H1 (cell line): Measurements from ENCODE around the gene ARL6IP4. TPM values are rescaled to one million over a fixed set of nuclear protein-coding genes. Genes with fewer than 3 reads are reported as not detected.

ENCODE experiments used
- CTCF ChIA-PET: fragments of 300-600 bp; sonication (Branson Sonifier 250); formaldehyde crosslinking; loops from one replicate; lab custom pipeline; 2021; ENCODE audit not compliant: partially characterized antibody; lab: Charles Lee
- POLR2A ChIA-PET: fragments of 300-600 bp; sonication (Branson Sonifier 250); formaldehyde crosslinking; loops from one replicate; lab custom pipeline; 2021; ENCODE audit warnings: inconsistent platforms; ENCODE audit not compliant: partially characterized antibody; lab: Charles Lee
- DNase-seq, 2 experiments: peaks; one replicate each; pipeline versions ENCODE4 v3.0.0 to v3.0.0-alpha.2; 2010 to 2022; ENCODE audit warnings: low spot score in 2 of 2, low read depth in 1 of 2, mixed read lengths in 1 of 2
- FAIRE-seq: peaks from 2 replicates; lab custom pipeline; 2011; peaks lifted over from hg19 to GRCh38; lab: Jason Lieb, UNC
- H2AFZ ChIP-seq: 2 replicates; pipeline ENCODE4 v1.8.1; 2012; ENCODE audit warnings: low read length, inconsistent platforms
- H2AK5ac ChIP-seq: 2 replicates; pipeline ENCODE4 v1.6.1; 2013; ENCODE audit warnings: low read depth, low read length
- H2BK120ac ChIP-seq: replicated peaks from 2 replicates; pipeline ENCODE3; 2013; ENCODE audit warnings: low read depth, low read length, inconsistent platforms
- H2BK12ac ChIP-seq: 2 replicates; pipeline ENCODE4 v1.6.1; 2013; ENCODE audit warnings: low read depth, low read length
- H2BK15ac ChIP-seq: 2 replicates; pipeline ENCODE4 v1.6.1; 2013; ENCODE audit warnings: low read length
- H2BK20ac ChIP-seq: 2 replicates; pipeline ENCODE4 v1.6.1; 2013; ENCODE audit warnings: low read length
- H2BK5ac ChIP-seq: 2 replicates; pipeline ENCODE4 v1.6.1; 2013; ENCODE audit warnings: low read depth, low read length
- H3K14ac ChIP-seq: 2 replicates; pipeline ENCODE4 v1.6.1; 2013; ENCODE audit warnings: inconsistent platforms; ENCODE audit not compliant: insufficient read length
- H3K18ac ChIP-seq: 2 replicates; pipeline ENCODE4 v1.6.1; 2013; ENCODE audit warnings: low read length; ENCODE audit errors: extremely low read depth
- H3K23ac ChIP-seq: 2 replicates; pipeline ENCODE4 v1.6.1; 2013; ENCODE audit warnings: inconsistent platforms; ENCODE audit not compliant: insufficient read length
- H3K23me2 ChIP-seq: 2 replicates; pipeline ENCODE4 v1.6.1; 2013; ENCODE audit warnings: low read depth, low read length
- H3K27ac ChIP-seq: 2 replicates; pipeline ENCODE4 v1.6.1; 2011; ENCODE audit warnings: low read depth, low read length, inconsistent platforms
- H3K27me3 ChIP-seq, 4 experiments: replicated peaks in 1 of 4; 1 replicate in 1 of 4; 2 replicates in 3 of 4; pipeline versions ENCODE4 v1.6.1 to v1.8.1; 2011 to 2013; ENCODE audit warnings: low read length in 3 of 4, mild to moderate bottlenecking in 3 of 4, inconsistent platforms in 2 of 4, mixed read lengths in 2 of 4, moderate library complexity in 1 of 4; ENCODE audit not compliant: control insufficient read depth in 3 of 4, insufficient read depth in 3 of 4; ENCODE audit errors: extremely low read depth in 1 of 4
- H3K36me3 ChIP-seq, 4 experiments: 2 replicates each; pipeline versions ENCODE4 v1.6.1 to v1.8.1; 2011 to 2013; ENCODE audit warnings: mild to moderate bottlenecking in 4 of 4, low read length in 3 of 4, moderate library complexity in 2 of 4, control low read depth in 1 of 4, inconsistent platforms in 1 of 4; ENCODE audit not compliant: insufficient read depth in 4 of 4, control insufficient read depth in 2 of 4
- H3K4ac ChIP-seq: replicated peaks from 2 replicates; pipeline ENCODE3; 2013; ENCODE audit warnings: low read length, low read depth, mixed read lengths, inconsistent platforms; ENCODE audit not compliant: insufficient read length
- H3K4me1 ChIP-seq, 4 experiments: replicated peaks in 1 of 4; 1 replicate in 1 of 4; 2 replicates in 3 of 4; pipeline versions ENCODE4 v1.6.1 to v1.8.1; 2011 to 2013; ENCODE audit warnings: low read length in 3 of 4, inconsistent platforms in 2 of 4, mixed read lengths in 1 of 4; ENCODE audit not compliant: insufficient read depth in 4 of 4, control insufficient read depth in 3 of 4
- H3K4me2 ChIP-seq, 2 experiments: 2 replicates each; pipeline versions ENCODE4 v1.6.1 to v1.8.1; 2011 to 2013; ENCODE audit warnings: low read depth in 2 of 2, low read length in 2 of 2, control low read depth in 1 of 2, inconsistent platforms in 1 of 2, mild to moderate bottlenecking in 1 of 2; ENCODE audit not compliant: insufficient read depth in 1 of 2
- H3K4me3 ChIP-seq, 4 experiments: fragments of 200-600, 300-600 bp in 1 of 4; sonication (generic), shearing (Covaris generic), sonication (Bioruptor Twin) in 1 of 4; 2 replicates each; pipeline versions ENCODE4 v1.5.1 to v1.8.1; 2011 to 2016; ENCODE audit warnings: low read length in 4 of 4, low read depth in 3 of 4, control low read depth in 2 of 4, inconsistent platforms in 2 of 4, mild to moderate bottlenecking in 2 of 4, mixed read lengths in 1 of 4, moderate library complexity in 1 of 4; ENCODE audit not compliant: insufficient read depth in 2 of 4; ENCODE audit errors: extremely low read depth in 1 of 4
- H3K56ac ChIP-seq: replicated peaks from 2 replicates; pipeline ENCODE3; 2013; ENCODE audit warnings: low read depth, mild to moderate bottlenecking, mixed read lengths, low read length, inconsistent platforms; ENCODE audit not compliant: insufficient read length
- H3K79me1 ChIP-seq: 2 replicates; pipeline ENCODE4 v1.6.1; 2013; ENCODE audit warnings: low read depth, low read length, control low read depth
- H3K79me2 ChIP-seq, 2 experiments: 2 replicates each; pipeline versions ENCODE4 v1.6.1 to v1.8.1; 2012 to 2013; ENCODE audit warnings: low read length in 2 of 2, mild to moderate bottlenecking in 2 of 2, inconsistent platforms in 1 of 2; ENCODE audit not compliant: insufficient read depth in 2 of 2, control insufficient read depth in 1 of 2
- H3K9ac ChIP-seq, 4 experiments: replicated peaks in 1 of 4; 1 replicate in 1 of 4; 2 replicates in 3 of 4; pipeline versions ENCODE4 v1.6.1 to v1.8.1; 2011 to 2013; ENCODE audit warnings: low read depth in 3 of 4, low read length in 3 of 4, control low read depth in 2 of 4, mild to moderate bottlenecking in 2 of 4, moderate library complexity in 2 of 4, inconsistent platforms in 1 of 4; ENCODE audit errors: extremely low read depth in 1 of 4
- H3K9me3 ChIP-seq, 2 experiments: 2 replicates each; pipeline versions ENCODE4 v1.6.1 to v1.8.1; 2012 to 2013; ENCODE audit warnings: mild to moderate bottlenecking in 2 of 2, moderate library complexity in 2 of 2, control low read depth in 1 of 2, inconsistent platforms in 1 of 2, low read depth in 1 of 2, low read length in 1 of 2, mixed read lengths in 1 of 2; ENCODE audit not compliant: insufficient read depth in 2 of 2
- H4K20me1 ChIP-seq, 2 experiments: replicated peaks in 1 of 2; 2 replicates each; pipeline versions ENCODE3 to v1.8.1; 2011 to 2013; ENCODE audit warnings: inconsistent platforms in 2 of 2, low read length in 2 of 2, mild to moderate bottlenecking in 1 of 2; ENCODE audit not compliant: insufficient read depth in 2 of 2, control insufficient read depth in 1 of 2
- H4K5ac ChIP-seq: 2 replicates; pipeline ENCODE4 v1.6.1; 2013; ENCODE audit warnings: low read length, low read depth, mixed read lengths, inconsistent platforms; ENCODE audit not compliant: insufficient read length
- H4K8ac ChIP-seq: 2 replicates; pipeline ENCODE4 v1.8.0; 2013; ENCODE audit warnings: mild to moderate bottlenecking, moderate library complexity, low read length, inconsistent platforms; ENCODE audit not compliant: insufficient read depth; ENCODE audit errors: extremely low read depth
- H4K91ac ChIP-seq: replicated peaks from 2 replicates; pipeline ENCODE3; 2013; ENCODE audit warnings: low read length, mixed read lengths, inconsistent platforms; ENCODE audit not compliant: insufficient read length
- CREB1 ChIP-seq: IDR thresholded peaks from 2 replicates; pipeline ENCODE4 v1.6.1; 2012; ENCODE audit warnings: inconsistent platforms
- EZH2 ChIP-seq: fragments of 200-600 bp; sonication (generic); IDR thresholded peaks from 2 replicates; pipeline ENCODE4 v1.7.1; 2012; ENCODE audit warnings: low read depth, mild to moderate bottlenecking, moderate library complexity, low read length, inconsistent platforms; ENCODE audit not compliant: severe bottlenecking
- GTF2F1 ChIP-seq: IDR thresholded peaks from 2 replicates; pipeline ENCODE4 v1.6.1; 2012; ENCODE audit warnings: low read depth, low read length, improper control_type of control experiment, borderline replicate concordance
- JUND ChIP-seq: IDR thresholded peaks from 2 replicates; pipeline ENCODE4 v1.6.1; 2011; ENCODE audit warnings: mild to moderate bottlenecking, improper control_type of control experiment, low read length
- POU5F1 ChIP-seq: IDR thresholded peaks from 2 replicates; pipeline ENCODE4 v1.6.1; 2011; ENCODE audit warnings: low read depth, mild to moderate bottlenecking, low read length, moderate library complexity
- SIX5 ChIP-seq: IDR thresholded peaks from 2 replicates; pipeline ENCODE4 v1.6.1; 2011; ENCODE audit warnings: mild to moderate bottlenecking, low read depth, low read length
- SRF ChIP-seq: IDR thresholded peaks from 2 replicates; pipeline ENCODE4 v1.6.1; 2011; ENCODE audit warnings: mild to moderate bottlenecking, low read depth, low read length, moderate library complexity
- TBP ChIP-seq: IDR thresholded peaks from 2 replicates; pipeline ENCODE4 v1.6.1; 2011; ENCODE audit warnings: low read depth, low read length, improper control_type of control experiment
- TCF12 ChIP-seq: IDR thresholded peaks from 2 replicates; pipeline ENCODE4 v1.6.1; 2011; ENCODE audit warnings: low read depth, mild to moderate bottlenecking, low read length
- WGBS, 2 experiments: shearing (Covaris generic) in 1 of 2; methylation state at CpG; one replicate each; pipeline versions ENCODE4 v1.1.6 to v1.1.7; 2013 to 2015; ENCODE audit warnings: low lambda C conversion rate in 2 of 2, mixed read lengths in 2 of 2, inconsistent platforms in 1 of 2, low coverage in 1 of 2, missing lambda C conversion rate in 1 of 2; ENCODE audit not compliant: insufficient replicate concordance in 2 of 2, insufficient coverage in 1 of 2, insufficient read length in 1 of 2; ENCODE audit errors: extremely low coverage in 1 of 2, missing lambda C conversion rate in 1 of 2; 5-methylcytosine and 5-hydroxymethylcytosine counted together
- polyA plus RNA-seq, 7 experiments: library from polyadenylated mRNA; depleted of rRNA in 3 of 7; stranded (reverse) in 5 of 7; unstranded in 2 of 7; fragments of >200 nt in 5 of 7; fragments of 200-250 nt in 2 of 7; gene quantifications; 1 replicate in 5 of 7; 2 replicates in 1 of 7; 4 replicates in 1 of 7; pipeline versions ENCODE4 v1.2.1 to v1.2.3, GENCODE V29; 2011 to 2013; ENCODE audit warnings: missing spikeins in 2 of 7, mixed read lengths in 2 of 7
- total RNA-seq: library from RNA; stranded (reverse); fragmentation: NEBNext Ultra II Directional; extraction: Animal tissue kit (Norgen Biotek cat#: 25700); gene quantifications from 2 replicates; pipeline ENCODE4 v1.2.1, GENCODE V29; 2021
- TF ChIP-seq, protein P1 (sequence below), 3 experiments: IDR thresholded peaks; 1 replicate in 2 of 3; 2 replicates in 1 of 3; pipeline versions ENCODE4 v1.5.1 to v1.6.1; 2011; ENCODE audit warnings: low read length in 3 of 3, mild to moderate bottlenecking in 3 of 3, inconsistent platforms in 2 of 3, low read depth in 1 of 3, moderate library complexity in 1 of 3; ENCODE audit not compliant: insufficient read depth in 1 of 3; ENCODE audit errors: control extremely low read depth in 1 of 3

ARL6IP4 gene
- total and polyA plus RNA-seq, 2 of the 8 experiments (the other 6 are each of a cell fraction or from before 2014, with no cell fraction given): 76.4 to 109 TPM

DNA sequence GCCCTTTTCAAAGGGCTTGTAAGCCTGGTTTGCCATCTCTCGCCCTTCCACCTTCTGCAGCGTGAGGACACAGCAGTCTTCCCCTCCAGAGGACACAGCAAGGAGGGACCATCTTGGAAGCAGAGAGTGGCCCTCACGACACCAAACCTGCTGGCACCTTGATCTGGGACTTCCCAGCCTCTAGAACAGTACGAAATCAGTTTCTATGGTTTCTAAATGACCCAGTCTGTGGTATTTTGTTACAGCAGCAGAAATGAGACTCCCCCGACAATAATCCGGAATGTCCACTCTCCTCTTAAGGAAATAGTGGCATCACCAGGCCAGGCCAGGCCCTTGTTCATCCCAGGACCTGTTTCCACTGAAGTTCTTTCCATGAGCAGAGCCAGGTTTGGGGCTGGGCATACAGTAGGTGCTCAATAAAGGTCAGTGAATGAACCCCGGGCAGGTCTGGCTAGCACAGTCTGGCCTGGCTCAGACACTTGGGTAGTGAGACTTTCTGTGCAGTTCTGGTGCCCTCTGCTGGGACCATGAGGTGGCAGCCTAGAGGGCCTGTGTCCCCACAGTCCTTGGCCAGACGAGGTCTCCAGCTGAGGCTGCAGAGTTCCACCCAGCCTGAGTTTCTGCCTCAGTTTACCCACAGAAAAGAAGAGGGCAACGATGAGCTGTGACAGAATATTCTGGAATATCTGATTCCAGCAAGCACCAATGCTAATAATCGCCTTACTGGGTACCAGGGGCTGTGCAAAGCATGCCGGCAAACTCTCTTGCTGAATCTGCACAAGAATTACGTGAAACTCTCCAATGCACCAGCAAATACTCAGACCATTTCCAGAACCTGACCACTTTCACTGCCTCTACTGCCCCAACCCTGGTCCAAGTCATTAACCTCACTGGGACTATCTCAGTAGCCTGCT, 28.2 kb upstream of the ARL6IP4 start:
- H3K9ac ChIP-seq: no peak overlapping the region
- H3K27ac ChIP-seq: no peak overlapping the region
- FAIRE-seq (peak; percentile 48), DNase-seq (peak in 1 of 2 experiments; percentile 73)
- no peak overlapping the region for H2BK20ac ChIP-seq
- H3K23ac ChIP-seq: no peak overlapping the region
- H3K79me1 ChIP-seq: no peaks in the 10 kb centered on the region
- no peak overlapping the region for H3K4me2 ChIP-seq
- WGBS, 2 experiments: 75% methylated on average over 12 of the region's 12 CpGs; no CpG with 5 or more reads in 1 of the 2 experiments
- H3K4ac ChIP-seq: no peak overlapping the region
- no peak overlapping the region for H2AK5ac ChIP-seq
- no peak overlapping the region for H2BK5ac ChIP-seq
- H4K5ac ChIP-seq: no peak overlapping the region
- no peak overlapping the region for H3K18ac ChIP-seq
- ChIA-PET POLR2A (interaction anchor here (0.6 kb wide), 1 partner anchor 72 kb away, joined by 3 read pairs; no protein-coding TSS in a partner anchor), CTCF (interaction anchor here (0.5 to 21.5 kb wide), 28 partner anchors 7 to 296 kb away, joined by 3 to 473 read pairs (median 4); no protein-coding TSS in a partner anchor)
- no peaks in the 10 kb centered on the region for H3K23me2 ChIP-seq
- H3K9me3 ChIP-seq: no peaks in the 10 kb centered on the region
- H2BK12ac ChIP-seq: no peak overlapping the region
- H2BK15ac ChIP-seq: no peak overlapping the region
- H4K20me1 ChIP-seq: peaks cover 3 to 10% of the 10 kb centered on the region in 2 experiments
- H2BK120ac ChIP-seq: no peak overlapping the region
- no peak overlapping the region for H4K8ac ChIP-seq
- no peak overlapping the region for H3K4me3 ChIP-seq
- H3K56ac ChIP-seq: no peak overlapping the region
- no peaks in the 10 kb centered on the region for H3K4me1 ChIP-seq
- no peak overlapping the region for H2AFZ ChIP-seq
- no peaks in the 10 kb centered on the region for H3K27me3 ChIP-seq
- no peaks in the 10 kb centered on the region for H3K79me2 ChIP-seq
- no peaks in the 10 kb centered on the region for H3K36me3 ChIP-seq
- H4K91ac ChIP-seq: no peak overlapping the region
- no peak overlapping the region for H3K14ac ChIP-seq
- TF ChIP-seq JUND (no peak), EZH2 (no peak), POU5F1 (no peak), SRF (no peak), GTF2F1 (no peak), CREB1 (no peak), TBP (no peak), TCF12 (no peak), SIX5 (no peak)
- TF ChIP-seq, protein P1, sequence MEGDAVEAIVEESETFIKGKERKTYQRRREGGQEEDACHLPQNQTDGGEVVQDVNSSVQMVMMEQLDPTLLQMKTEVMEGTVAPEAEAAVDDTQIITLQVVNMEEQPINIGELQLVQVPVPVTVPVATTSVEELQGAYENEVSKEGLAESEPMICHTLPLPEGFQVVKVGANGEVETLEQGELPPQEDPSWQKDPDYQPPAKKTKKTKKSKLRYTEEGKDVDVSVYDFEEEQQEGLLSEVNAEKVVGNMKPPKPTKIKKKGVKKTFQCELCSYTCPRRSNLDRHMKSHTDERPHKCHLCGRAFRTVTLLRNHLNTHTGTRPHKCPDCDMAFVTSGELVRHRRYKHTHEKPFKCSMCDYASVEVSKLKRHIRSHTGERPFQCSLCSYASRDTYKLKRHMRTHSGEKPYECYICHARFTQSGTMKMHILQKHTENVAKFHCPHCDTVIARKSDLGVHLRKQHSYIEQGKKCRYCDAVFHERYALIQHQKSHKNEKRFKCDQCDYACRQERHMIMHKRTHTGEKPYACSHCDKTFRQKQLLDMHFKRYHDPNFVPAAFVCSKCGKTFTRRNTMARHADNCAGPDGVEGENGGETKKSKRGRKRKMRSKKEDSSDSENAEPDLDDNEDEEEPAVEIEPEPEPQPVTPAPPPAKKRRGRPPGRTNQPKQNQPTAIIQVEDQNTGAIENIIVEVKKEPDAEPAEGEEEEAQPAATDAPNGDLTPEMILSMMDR (IDR thresholded peaks at IDR 0.05; ENCODE audit: control extremely low read depth in 1 of 3, insufficient read depth in 1 of 3, low read depth in 1 of 3, low read length in 3 of 3): peak; percentile 94 to 97 (median 95)
